Stimulated activated CD8-positive, alpha-beta memory T cell treated with anti-CD3 and anti-CD28 coated beads, Interleukin-7, amount 100 ng/mL, for 24 hours (primary cell): ENCODE data around the gene CRX.
A peak's percentile ranks its signal among the peaks of the same experiment; 100 is the strongest.
"Not testable (repeated sequence)": the region's sequence is repeated elsewhere in the genome, so short reads cannot be mapped to it uniquely, and the experiment has no call there.

ENCODE experiments used
- DNase-seq: peaks from one replicate; pipeline ENCODE4 v3.0.0-alpha.2; 2020; ENCODE audit warnings: low read depth

CRX gene

DNA sequence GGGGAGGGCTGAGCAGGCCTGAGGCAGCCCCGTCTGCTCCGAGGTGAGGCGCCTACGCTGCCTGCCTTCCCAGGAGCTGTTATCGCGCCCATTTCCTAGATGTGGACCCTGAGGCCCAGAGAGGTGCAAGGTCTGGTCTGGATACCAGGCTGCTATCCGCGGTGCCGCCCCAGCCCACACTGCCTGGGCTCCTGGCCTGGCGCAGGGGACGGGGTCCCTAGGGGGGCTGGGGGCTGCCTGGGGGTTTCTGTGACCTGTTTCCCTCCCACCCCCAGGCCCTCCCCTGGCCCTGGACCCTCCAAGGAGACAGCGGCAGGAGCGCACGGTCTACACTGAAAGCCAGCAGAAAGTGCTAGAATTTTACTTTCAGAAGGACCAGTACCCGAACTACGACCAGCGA lies 38.1 kb downstream of the CRX start:
- DNase-seq = not testable (repeated sequence)

GRCh38 chr19:47860602-47861297 lies 39.0 kb downstream of the CRX start:
- no peak for DNase-seq

GRCh38 chr19:47861630-47862029 lies 39.9 kb downstream of the CRX start:
- no peak for DNase-seq

DNA sequence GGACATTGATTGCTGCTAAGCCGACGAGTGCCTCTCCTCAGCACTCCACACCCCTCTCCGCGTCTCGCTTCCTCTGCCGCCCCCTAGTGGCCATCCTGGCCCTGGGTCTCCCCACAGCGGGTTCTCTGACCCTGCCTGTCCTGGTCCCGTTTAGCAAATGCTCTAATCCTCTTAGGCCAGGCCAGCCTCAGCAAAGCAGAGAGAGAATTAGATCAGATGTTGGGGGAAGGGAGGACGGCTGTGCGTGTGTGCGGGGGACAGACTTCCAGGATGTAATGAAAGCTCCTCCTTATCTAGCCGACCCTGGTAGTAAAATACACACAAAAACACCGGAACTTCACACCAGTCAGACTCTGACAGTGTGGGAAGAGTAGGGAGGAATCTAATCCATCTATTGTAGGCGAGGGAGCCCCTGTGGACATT lies 41.8 kb downstream of the CRX start:
- peak; percentile 86 for DNase-seq

DNA sequence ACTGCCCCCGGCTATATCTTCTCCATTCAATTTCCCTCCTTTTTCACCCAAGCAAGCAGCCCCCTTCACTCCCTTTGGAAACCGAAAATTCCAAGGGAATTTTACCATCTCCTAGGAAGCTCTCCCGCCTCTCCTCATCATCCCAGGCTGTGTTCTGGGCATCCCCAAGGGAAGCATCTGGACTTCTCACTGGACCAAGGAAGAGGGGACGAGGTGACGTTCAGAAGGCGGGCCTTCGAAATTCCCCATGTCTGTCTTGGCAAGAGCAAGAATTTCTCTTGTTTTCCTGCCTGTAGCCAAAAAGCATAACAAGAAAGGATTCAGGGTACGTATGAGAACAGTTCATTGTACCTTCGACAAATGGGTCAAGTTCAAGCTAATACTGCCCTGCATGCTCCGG lies 43.4 kb downstream of the CRX start:
- DNase-seq = no peak

DNA sequence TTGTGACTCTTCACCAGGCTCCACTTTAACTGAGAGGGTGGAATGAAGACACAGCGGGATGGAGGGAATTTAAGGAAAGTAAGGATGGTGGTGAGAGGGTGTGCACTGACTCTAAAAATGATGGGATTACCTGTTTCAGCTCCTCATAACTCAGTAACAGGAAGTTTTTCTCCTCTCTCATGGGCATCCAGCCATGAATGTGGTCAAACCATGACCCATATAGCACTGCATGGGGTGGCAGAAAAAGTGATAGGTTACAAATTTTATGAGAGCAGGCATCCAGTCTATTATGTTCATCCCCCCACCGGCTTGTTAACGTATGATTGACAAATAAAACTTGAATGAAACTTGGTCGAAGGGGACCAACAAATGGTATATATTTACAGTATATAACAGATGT lies 57.2 kb downstream of the CRX start:
- DNase-seq = no peak

GRCh38 chr19:47879385-47879784 lies 57.6 kb downstream of the CRX start:
- not testable (repeated sequence) for DNase-seq

GRCh38 chr19:47881757-47882156 lies 60.0 kb downstream of the CRX start:
- no peak for DNase-seq

DNA sequence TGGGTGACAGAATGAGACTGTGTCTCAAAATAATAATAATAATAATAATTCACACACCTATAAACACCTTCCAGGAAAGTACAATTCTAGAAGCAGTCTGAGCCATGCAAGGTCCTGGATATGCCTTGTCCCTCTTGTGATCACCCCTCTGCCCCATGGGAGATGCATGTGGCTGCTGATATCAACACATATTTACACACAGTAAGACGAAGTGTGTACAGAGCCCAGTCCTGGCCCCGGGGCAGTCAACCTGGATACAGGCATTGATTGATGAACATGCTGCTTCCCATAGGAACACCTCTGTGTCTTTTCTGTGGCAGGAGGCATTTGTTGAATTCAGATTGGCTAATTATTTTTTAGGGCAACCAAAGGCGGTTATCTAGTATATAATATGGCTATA lies 61.2 kb downstream of the CRX start:
- no peak for DNase-seq

DNA sequence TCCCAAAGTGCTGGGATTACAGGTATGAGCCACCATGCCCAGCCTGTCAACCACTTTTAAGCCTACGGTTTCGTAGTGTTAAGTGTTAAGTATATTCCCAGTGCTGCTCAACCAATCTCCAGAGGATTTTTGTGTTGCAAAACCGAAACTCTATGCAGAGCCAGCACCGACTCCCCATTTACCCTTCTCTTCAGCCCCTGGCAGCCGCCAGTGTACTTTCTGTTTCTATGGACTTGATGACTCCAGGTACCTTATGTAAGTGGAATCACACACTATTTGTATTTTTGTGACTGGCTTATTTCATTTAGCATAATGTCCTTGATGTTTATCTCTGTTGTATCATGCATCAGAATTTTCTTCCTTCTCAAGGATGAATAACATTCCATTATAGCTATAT lies 63.3 kb downstream of the CRX start:
- no peak for DNase-seq

- no peak for DNase-seq
Observed at GRCh38 chr19:47886010-47886559, 64.3 kb downstream of the CRX start, which contains the start of gene SULT2A1. SULT2A1 (minus strand) TSS chr19:47886315; CDS start chr19:47886257, 58 bp downstream.

GRCh38 chr19:47890865-47891621 lies 69.3 kb downstream of the CRX start:
- no peak for DNase-seq

GRCh38 chr19:47891622-47891922 lies 69.8 kb downstream of the CRX start:
- DNase-seq = no peak

GRCh38 chr19:47891923-47892666 lies 70.4 kb downstream of the CRX start:
- DNase-seq = no peak
